SJCRH30 (cell line): ENCODE data around the gene NCOA6. TPM values are rescaled to one million over a fixed set of nuclear protein-coding genes. Genes with fewer than 3 reads are reported as not detected.

Experiments
- total RNA-seq: library from RNA; depleted of rRNA; stranded (reverse); fragments of >200 nt; shearing (Covaris generic); gene quantifications from 2 replicates; pipeline ENCODE4 v1.2.3, GENCODE V29; 2014; rRNA removed

Gene NCOA6
- total RNA-seq, 1 experiment from 2014 or later, result 21.5 TPM

Other genes starting within 250 kb of the NCOA6 start
- gene PIGU, start 148.6 kb downstream of the NCOA6 start, total RNA-seq, result 48.2 and 50.5 TPM in 2 replicates
- gene TP53INP2, start 121.3 kb downstream of the NCOA6 start, total RNA-seq, result 4.9 and 5.8 TPM in 2 replicates
- gene GGT7, start 47.2 kb upstream of the NCOA6 start, total RNA-seq, result 7.5 and 11.8 TPM in 2 replicates
- 14.8 and 18.0 TPM in 2 replicates for gene ACSS2, start 51.0 kb upstream of the NCOA6 start, total RNA-seq
- 52.8 and 53.8 TPM in 2 replicates for gene GSS, start 130.2 kb upstream of the NCOA6 start, total RNA-seq
- gene MYH7B, start 130.2 kb upstream of the NCOA6 start, total RNA-seq, result 0.02 and 0.10 TPM in 2 replicates